Astrocyte (in vitro differentiated cells and primary cell): ENCODE data around the gene HMGXB3. TPM values are rescaled to one million over a fixed set of nuclear protein-coding genes. Genes with fewer than 3 reads are reported as not detected.
A peak's percentile ranks its signal among the peaks of the same experiment; 100 is the strongest.

ENCODE experiments used
- DNase-seq: peaks from one replicate; pipeline ENCODE4 v3.0.0-alpha.2; 2010; ENCODE audit warnings: low read depth
- FAIRE-seq: peaks from 2 replicates; lab custom pipeline; 2011; peaks lifted over from hg19 to GRCh38; lab: Jason Lieb, UNC
- H2AFZ ChIP-seq: 2 replicates; pipeline ENCODE4 v1.6.0; 2012; ENCODE audit warnings: low read depth, low read length, inconsistent platforms
- H3K27ac ChIP-seq: 2 replicates; pipeline ENCODE4 v1.5.1; 2011; ENCODE audit warnings: low read depth, low read length, inconsistent platforms
- H3K27me3 ChIP-seq: 2 replicates; pipeline ENCODE4 v1.6.0; 2011; ENCODE audit warnings: low read length, inconsistent platforms; ENCODE audit not compliant: insufficient read depth
- H3K36me3 ChIP-seq: 2 replicates; pipeline ENCODE4 v1.5.1; 2011; ENCODE audit warnings: low read length, inconsistent platforms; ENCODE audit not compliant: insufficient read depth
- H3K4me1 ChIP-seq: 2 replicates; pipeline ENCODE4 v1.5.1; 2011; ENCODE audit warnings: low read length, inconsistent platforms; ENCODE audit not compliant: insufficient read depth
- H3K4me2 ChIP-seq: 2 replicates; pipeline ENCODE4 v1.6.0; 2012; ENCODE audit warnings: low read length, inconsistent platforms
- H3K4me3 ChIP-seq: 2 replicates; pipeline ENCODE4 v1.5.1; 2011; ENCODE audit warnings: low read depth, mild to moderate bottlenecking, low read length, inconsistent platforms; ENCODE audit not compliant: insufficient read depth
- H3K79me2 ChIP-seq: 2 replicates; pipeline ENCODE4 v1.6.0; 2012; ENCODE audit warnings: mild to moderate bottlenecking, low read length, inconsistent platforms; ENCODE audit not compliant: insufficient read depth
- H3K9ac ChIP-seq: 2 replicates; pipeline ENCODE4 v1.6.0; 2012; ENCODE audit warnings: mild to moderate bottlenecking, low read length, inconsistent platforms
- H3K9me3 ChIP-seq: 2 replicates; pipeline ENCODE4 v1.5.1; 2012; ENCODE audit warnings: low read depth, mild to moderate bottlenecking, low read length, inconsistent platforms; ENCODE audit not compliant: insufficient read depth
- H4K20me1 ChIP-seq: 2 replicates; pipeline ENCODE4 v1.6.0; 2012; ENCODE audit warnings: low read length, inconsistent platforms; ENCODE audit not compliant: insufficient read depth
- H3K27ac Mint-ChIP-seq: one replicate; pipeline ENCODE4 v1.8.0; 2021; ENCODE audit warnings: mild to moderate bottlenecking, mixed read lengths; ENCODE audit not compliant: unreplicated experiment
- H3K27me3 Mint-ChIP-seq: one replicate; pipeline ENCODE4 v1.8.0; 2021; ENCODE audit warnings: low read depth, mixed read lengths; ENCODE audit not compliant: unreplicated experiment
- H3K36me3 Mint-ChIP-seq: one replicate; pipeline ENCODE4 v1.8.0; 2021; ENCODE audit warnings: low read depth, mixed read lengths; ENCODE audit not compliant: unreplicated experiment
- H3K4me1 Mint-ChIP-seq: one replicate; pipeline ENCODE4 v1.8.0; 2021; ENCODE audit warnings: low read depth, mixed read lengths; ENCODE audit not compliant: unreplicated experiment
- H3K4me3 Mint-ChIP-seq: one replicate; pipeline ENCODE4 v1.8.0; 2021; ENCODE audit warnings: mild to moderate bottlenecking, moderate library complexity, mixed read lengths; ENCODE audit not compliant: unreplicated experiment
- H3K9me3 Mint-ChIP-seq: one replicate; pipeline ENCODE4 v1.8.0; 2021; ENCODE audit warnings: mild to moderate bottlenecking, mixed read lengths; ENCODE audit not compliant: unreplicated experiment
- EZH2 ChIP-seq: IDR thresholded peaks from 2 replicates; pipeline ENCODE4 v1.6.1; 2012; ENCODE audit warnings: mild to moderate bottlenecking, low read length, inconsistent platforms; ENCODE audit not compliant: insufficient read depth
- total RNA-seq: library from RNA; stranded (reverse); gene quantifications from 2 replicates; pipeline ENCODE4 v1.2.1, GENCODE V29; 2021
- TF ChIP-seq, protein P1 (sequence below): IDR thresholded peaks from 2 replicates; pipeline ENCODE4 v1.5.1; 2011; ENCODE audit warnings: low read depth, mild to moderate bottlenecking, inconsistent platforms, low read length, moderate library complexity; ENCODE audit not compliant: insufficient read depth

Gene HMGXB3
- total RNA-seq, 1 donor from 2014 or later = 58.1 TPM

DNA sequence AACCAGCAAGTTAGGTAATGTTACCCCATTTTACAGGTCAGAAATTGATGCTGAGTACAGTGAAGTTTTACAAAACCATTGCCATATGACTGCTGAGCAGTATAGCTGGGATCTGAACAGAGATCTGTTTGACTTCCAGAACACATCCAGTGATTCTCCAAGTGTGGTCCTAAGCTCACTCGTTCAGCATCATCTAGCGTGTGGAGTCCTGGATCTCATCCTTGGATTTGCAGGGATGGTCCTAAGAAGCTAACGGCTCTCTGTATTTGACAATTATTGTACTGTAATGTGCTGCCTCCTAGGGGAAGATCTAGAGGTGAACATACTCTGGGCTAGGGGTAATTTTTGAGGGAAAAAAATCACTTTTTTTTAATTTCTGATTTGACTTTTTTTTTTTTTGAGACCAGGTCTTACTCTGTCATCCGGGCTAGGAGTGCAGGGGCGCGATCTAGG, 38.6 kb upstream of the HMGXB3 start:
- H3K9me3 Mint-ChIP-seq = no peaks in the 10 kb centered on the region
- no peak overlapping the region for H3K27ac Mint-ChIP-seq
- H3K4me2 ChIP-seq = peak overlapping the region; percentile 95
- no peak overlapping the region for H2AFZ ChIP-seq
- H3K4me3 Mint-ChIP-seq = peak overlapping the region; percentile 91
- H3K4me1 ChIP-seq = peaks cover 16% of the 10 kb centered on the region
- DNase-seq (peak; percentile 45), FAIRE-seq (no peak)
- TF ChIP-seq EZH2 = no peak
- TF ChIP-seq, protein P1, sequence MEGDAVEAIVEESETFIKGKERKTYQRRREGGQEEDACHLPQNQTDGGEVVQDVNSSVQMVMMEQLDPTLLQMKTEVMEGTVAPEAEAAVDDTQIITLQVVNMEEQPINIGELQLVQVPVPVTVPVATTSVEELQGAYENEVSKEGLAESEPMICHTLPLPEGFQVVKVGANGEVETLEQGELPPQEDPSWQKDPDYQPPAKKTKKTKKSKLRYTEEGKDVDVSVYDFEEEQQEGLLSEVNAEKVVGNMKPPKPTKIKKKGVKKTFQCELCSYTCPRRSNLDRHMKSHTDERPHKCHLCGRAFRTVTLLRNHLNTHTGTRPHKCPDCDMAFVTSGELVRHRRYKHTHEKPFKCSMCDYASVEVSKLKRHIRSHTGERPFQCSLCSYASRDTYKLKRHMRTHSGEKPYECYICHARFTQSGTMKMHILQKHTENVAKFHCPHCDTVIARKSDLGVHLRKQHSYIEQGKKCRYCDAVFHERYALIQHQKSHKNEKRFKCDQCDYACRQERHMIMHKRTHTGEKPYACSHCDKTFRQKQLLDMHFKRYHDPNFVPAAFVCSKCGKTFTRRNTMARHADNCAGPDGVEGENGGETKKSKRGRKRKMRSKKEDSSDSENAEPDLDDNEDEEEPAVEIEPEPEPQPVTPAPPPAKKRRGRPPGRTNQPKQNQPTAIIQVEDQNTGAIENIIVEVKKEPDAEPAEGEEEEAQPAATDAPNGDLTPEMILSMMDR = peak; percentile 74
- no peaks in the 10 kb centered on the region for H3K36me3 ChIP-seq
- no peaks in the 10 kb centered on the region for H3K27me3 ChIP-seq
- no peaks in the 10 kb centered on the region for H3K9me3 ChIP-seq
- H3K4me3 ChIP-seq = no peak overlapping the region
- peaks cover 13% of the 10 kb centered on the region for H4K20me1 ChIP-seq
- H3K9ac ChIP-seq = peak overlapping the region; percentile 84
- peaks cover 7% of the 10 kb centered on the region for H3K79me2 ChIP-seq
- no peaks in the 10 kb centered on the region for H3K36me3 Mint-ChIP-seq
- peaks cover 16% of the 10 kb centered on the region for H3K4me1 Mint-ChIP-seq
- no peak overlapping the region for H3K27ac ChIP-seq
- H3K27me3 Mint-ChIP-seq = no peaks in the 10 kb centered on the region

DNA sequence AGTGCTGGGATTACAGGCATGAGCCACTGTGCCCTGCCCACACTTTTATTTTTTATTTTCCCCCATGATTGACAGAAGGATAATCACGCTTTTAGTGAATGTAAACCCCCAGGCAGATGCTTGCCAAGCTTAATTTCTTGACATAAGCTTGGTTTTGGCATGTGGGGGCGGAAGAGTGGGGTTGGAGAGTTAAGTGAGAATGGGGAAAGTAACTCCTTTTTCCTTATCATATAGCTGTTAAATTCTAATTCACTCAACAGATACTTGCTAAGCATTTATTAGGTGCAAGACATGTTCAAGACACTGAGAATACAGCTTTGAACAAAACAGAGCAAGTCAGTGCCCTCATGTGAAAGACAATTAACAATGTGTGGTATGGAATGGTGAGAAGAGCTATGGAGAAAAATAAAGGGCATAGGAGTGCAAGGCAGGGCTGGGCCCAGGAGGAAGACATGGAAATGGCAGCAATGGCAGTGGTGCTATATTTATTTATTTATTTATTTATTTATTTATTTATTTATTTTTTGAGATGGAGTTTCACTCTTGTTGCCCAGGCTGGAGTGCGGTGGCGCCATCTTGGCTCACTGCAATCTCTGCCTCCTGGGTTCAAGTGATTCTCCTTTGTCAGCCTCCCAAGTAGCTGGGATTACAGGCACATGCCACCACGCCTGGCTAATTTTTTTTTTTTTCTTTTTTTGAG, 37.8 kb upstream of the HMGXB3 start:
- Histone ChIP-seq H3K9me3 (no peaks in the 10 kb centered on the region), H3K4me1 (peaks cover 16% of the 10 kb centered on the region), H3K79me2 (peaks cover 7% of the 10 kb centered on the region), H3K27ac (no peak overlapping the region), H3K27me3 (no peaks in the 10 kb centered on the region), H3K4me3 (no peak overlapping the region), H2AFZ (no peak overlapping the region), H4K20me1 (peaks cover 13% of the 10 kb centered on the region), H3K4me2 (no peak overlapping the region), H3K9ac (no peak overlapping the region), H3K36me3 (no peaks in the 10 kb centered on the region)
- Mint-ChIP-seq H3K36me3 (no peaks in the 10 kb centered on the region), H3K27me3 (no peaks in the 10 kb centered on the region), H3K9me3 (no peaks in the 10 kb centered on the region), H3K4me1 (peaks cover 16% of the 10 kb centered on the region), H3K4me3 (no peak overlapping the region), H3K27ac (no peak overlapping the region)
- no peak for TF ChIP-seq EZH2
- TF ChIP-seq, protein P1 = no peak
- FAIRE-seq (no peak), DNase-seq (no peak)

DNA sequence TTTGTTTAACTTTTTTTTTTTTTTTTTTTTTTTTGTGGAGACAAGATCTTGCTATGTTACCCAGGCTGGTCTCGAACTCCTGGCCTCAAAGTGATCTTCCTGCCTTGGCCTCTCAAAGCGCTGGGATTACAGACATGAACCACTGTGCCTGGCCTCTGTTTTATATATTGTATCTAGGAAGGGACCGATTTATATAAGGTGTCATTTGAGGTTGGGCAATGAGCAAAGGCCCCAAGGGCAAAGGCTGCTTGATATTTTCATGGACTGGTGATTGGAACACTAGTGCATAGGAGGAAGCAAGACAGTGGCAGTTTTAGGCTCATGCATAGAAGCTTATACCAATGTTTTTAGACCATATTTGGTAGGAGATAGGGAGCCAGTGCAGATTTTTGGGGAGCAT, 36.8 kb upstream of the HMGXB3 start:
- H3K27me3 ChIP-seq = no peaks in the 10 kb centered on the region
- no peaks in the 10 kb centered on the region for H3K27me3 Mint-ChIP-seq
- H3K27ac Mint-ChIP-seq = no peak overlapping the region
- no peak overlapping the region for H3K27ac ChIP-seq
- no peaks in the 10 kb centered on the region for H3K9me3 ChIP-seq
- no peaks in the 10 kb centered on the region for H3K36me3 Mint-ChIP-seq
- peaks cover 16% of the 10 kb centered on the region for H3K4me1 ChIP-seq
- no peak overlapping the region for H3K4me3 ChIP-seq
- DNase-seq (no peak), FAIRE-seq (no peak)
- H3K79me2 ChIP-seq = peaks cover 7% of the 10 kb centered on the region
- no peaks in the 10 kb centered on the region for H3K36me3 ChIP-seq
- H3K4me3 Mint-ChIP-seq = no peak overlapping the region
- TF ChIP-seq, protein P1 = no peak
- no peak for TF ChIP-seq EZH2
- H4K20me1 ChIP-seq = peaks cover 13% of the 10 kb centered on the region
- H3K9me3 Mint-ChIP-seq = no peaks in the 10 kb centered on the region
- no peak overlapping the region for H2AFZ ChIP-seq
- H3K9ac ChIP-seq = no peak overlapping the region
- H3K4me2 ChIP-seq = no peak overlapping the region
- peaks cover 16% of the 10 kb centered on the region for H3K4me1 Mint-ChIP-seq
